RKO (cell line): ENCODE results near the gene NID1.
"Not testable (repeated sequence)": the region's sequence is repeated elsewhere in the genome, so short reads cannot be mapped to it uniquely, and the experiment has no call there.

Experiments
- DNase-seq: peaks from one replicate; pipeline ENCODE4 v3.0.0-alpha.2; 2016; ENCODE audit warnings: low spot score

NID1 gene

DNA sequence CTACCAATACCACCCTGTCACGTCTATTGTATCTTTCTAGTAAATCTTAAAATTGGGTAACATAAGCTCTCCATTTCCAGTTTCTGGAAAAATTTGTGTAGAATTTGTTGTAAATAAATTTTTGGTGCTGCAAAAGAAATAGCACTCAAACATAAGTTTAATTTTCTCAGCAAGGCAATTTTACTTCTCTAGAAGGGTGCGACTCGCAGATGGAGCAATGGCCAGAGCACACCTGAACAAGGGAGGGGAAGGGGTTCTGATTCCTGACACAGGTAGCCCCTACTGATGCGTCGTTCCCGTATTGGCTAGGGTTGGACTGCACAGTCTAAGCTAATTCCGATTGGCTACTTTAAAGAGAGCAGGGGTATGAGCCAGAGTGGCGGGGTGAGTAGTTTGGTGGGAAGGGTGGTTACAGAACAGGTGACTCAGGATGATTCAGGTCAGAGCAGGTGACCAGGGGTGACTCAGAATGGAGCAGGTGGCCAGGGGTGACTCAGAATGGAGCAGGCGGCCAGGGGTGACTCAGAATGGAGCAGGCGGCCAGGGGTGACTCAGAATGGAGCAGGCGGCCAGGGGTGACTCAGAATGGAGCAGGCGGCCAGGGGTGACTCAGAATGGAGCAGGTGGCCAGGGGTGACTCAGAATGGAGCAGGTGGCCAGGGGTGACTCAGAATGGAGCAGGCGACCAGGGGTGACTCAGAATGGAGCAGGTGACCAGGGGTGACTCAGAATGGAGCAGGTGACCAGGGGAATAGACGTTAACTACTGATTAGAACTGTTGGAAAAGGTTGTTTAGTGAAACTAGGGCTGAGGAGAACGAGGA is 32.0 kb upstream of the NID1 start:
- peak; percentile 75 for DNase-seq

- DNase-seq = no peak
Measured at GRCh38 chr1:236095705-236096520, 31.0 kb upstream of the NID1 start.

DNA sequence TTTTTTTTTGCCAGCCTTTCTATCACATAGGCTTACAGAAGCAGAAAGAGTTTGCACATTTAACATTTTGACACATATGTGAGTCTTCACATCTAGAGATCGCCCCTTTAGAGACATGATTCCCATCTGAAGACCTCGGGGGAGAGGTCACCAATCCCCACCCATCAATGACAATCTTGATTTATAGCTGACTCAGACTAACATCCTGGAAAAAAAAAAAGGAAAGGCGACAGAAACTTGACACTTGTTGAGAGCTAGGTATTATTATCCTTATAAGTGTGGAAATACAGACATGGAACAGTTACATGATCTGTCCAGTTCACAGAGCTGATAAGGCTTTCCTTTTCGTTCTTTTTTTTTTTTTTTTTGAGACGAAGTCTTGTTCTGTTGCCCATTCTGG is 28.0 kb upstream of the NID1 start:
- no peak for DNase-seq

DNA sequence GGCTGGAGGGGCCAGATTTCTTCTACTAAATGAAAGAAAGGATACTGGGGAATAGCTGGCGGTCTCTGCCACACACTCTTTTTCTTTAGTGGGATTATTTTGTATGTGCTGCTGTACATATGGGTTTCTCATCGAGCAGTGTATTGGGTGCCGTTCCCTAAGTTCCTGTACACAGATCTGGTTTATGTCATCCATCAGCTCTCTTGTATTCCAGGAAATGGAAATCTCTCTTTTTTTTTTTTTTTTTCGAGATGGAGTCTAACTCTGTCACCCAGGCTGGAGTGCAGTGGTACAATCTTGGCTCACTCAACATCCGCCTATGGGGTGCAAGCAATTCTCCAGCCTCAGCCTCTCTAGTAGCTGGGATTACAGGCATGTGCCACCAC is 27.0 kb upstream of the NID1 start:
- no peak for DNase-seq

DNA sequence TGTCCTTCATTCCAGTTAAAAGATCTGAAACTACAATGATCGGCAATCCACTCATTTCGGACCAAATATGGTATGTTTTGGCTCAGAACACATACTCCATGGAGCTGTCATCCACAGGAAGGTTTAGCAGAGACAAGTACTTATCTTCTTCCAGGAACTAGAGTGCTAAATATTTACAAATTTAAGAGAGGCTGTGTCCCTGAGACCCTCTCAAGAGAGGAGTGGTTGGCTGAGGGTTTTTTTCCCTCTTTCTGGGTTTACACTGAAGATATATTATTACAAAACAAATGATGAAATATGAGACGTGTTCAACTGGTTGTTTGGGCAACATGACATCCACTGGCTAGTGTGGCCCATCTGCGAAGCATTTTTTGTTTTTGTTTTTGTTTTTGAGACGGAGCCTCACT is 25.9 kb upstream of the NID1 start:
- no peak for DNase-seq

DNA sequence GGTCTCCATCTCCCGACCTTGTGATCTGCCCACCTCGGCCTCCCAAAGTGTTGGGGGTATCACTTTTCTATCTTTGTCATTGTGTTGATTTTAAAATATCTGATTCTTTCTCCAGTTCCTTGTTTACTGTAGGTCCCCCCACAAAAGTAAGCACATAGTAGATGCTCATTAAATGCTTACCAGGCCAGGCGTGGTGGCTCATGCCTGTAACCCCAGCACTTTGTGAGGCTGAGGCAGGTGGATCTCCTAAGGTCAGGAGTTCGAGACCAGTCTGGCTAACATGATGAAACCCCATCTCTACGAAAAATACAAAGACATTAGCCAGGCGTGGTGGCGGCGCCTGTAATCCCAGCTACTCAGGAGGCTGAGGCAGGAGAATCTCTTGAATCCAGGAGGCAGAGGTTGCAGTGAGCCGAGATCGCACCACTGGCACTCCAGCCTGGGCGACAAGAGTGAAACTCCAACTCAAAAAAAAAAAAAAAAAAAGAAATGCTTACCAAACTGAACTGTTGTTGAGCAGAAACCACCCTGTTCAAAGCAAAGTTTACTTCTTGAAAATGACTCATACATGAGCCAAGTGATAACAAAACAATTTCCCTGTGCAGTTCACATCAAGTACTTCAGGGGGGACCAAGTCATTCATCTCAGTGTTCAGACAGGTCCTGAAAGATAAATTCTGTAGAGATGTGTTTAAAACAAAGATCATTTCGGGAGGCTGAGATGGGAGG is 24.3 kb upstream of the NID1 start:
- DNase-seq = peak; percentile 41

DNA sequence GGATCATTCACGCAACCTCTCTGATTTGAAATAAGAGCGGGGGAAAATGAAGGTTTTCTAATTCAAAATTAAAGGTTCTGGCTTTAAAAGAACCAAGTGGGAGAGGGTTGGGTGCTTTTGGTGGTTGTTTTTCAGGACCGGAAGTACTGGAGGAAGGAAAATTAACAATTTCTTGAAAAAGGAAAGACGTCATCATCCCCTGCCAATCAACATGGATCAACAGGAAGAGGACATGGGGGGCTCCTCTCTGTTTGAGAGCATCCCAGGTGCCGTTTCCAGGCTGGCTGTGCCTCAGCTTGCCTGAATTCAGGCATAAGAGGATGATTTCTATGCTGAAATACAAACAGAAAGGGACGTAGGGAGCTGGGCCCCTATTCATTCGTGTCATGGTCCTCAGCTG is 21.6 kb upstream of the NID1 start:
- no peak for DNase-seq

DNA sequence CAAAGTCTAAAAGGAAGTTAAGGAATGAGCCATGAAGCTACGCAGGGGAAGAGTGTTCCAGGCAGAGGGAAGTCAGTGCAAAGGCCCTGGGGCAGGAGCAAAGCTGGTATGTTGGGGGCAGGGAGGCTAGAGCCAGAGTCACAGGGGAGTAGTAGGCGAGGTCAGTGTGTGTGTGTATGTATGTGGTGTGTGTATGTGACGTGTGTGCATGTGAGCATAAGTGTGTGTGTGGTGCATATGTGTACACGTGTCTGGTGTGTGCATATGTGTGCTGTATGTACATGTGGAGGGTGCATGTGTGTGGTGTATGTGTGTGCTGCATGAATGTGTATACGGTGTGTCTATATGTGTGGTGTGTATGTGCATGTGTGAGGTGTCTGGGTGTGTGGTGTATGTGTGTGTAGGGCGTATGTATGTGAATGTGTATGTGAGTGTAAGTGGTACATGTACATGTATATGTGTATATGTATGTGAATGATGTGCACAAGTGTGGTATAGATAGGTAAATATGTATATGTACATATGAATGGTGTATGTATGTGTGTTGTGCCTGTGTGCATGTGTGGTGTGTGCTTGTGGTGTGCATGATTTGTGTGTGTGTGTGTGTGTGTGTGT is 20.8 kb upstream of the NID1 start:
- no peak for DNase-seq

DNA sequence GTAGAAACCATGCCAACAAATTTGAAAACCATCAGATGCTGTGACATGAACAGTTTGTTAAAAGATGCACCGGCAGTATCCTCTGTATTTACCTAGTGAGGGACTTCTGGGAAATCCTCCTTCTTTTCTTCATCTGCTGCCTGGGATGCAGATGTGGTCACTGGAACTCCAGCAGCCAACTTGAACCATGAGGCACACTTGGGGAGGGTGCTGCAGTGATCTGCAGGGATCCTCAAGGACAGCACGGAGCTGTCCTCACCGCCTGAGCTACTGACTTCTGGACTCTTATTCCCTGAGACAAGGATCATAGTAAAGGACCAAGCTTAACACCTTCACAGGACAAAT is 19.5 kb upstream of the NID1 start:
- DNase-seq = no peak

- no peak for DNase-seq
Measured at GRCh38 chr1:236083650-236084385, 18.9 kb upstream of the NID1 start.

GRCh38 chr1:236082526-236082925 is 17.6 kb upstream of the NID1 start:
- DNase-seq = no peak

- no peak for DNase-seq
Measured at GRCh38 chr1:236081546-236082227, 16.8 kb upstream of the NID1 start.

- no peak for DNase-seq
Measured at GRCh38 chr1:236079703-236080102, 14.8 kb upstream of the NID1 start.

DNA sequence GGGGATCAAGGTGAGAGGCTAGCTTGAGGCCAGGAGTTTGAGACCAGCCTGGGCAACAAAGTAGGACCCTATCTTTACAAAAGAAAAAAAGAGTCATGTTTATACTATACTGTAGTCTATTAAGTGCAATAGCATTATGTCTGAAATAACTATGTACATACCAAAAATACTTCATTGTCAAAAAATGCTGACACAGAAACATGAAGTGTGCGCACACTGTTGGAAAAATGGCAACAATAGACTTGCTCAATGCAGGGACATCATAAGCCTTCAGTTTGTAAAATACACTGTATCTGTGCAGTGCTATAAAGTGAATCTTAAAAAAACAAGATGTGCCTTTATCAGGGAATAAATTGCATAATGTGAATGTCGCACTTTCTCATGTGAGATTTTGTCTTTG is 14.1 kb upstream of the NID1 start:
- DNase-seq = no peak

GRCh38 chr1:236078077-236078476 is 13.2 kb upstream of the NID1 start:
- DNase-seq = not testable (repeated sequence)

GRCh38 chr1:236075848-236076247 is 11.0 kb upstream of the NID1 start:
- no peak for DNase-seq

DNA sequence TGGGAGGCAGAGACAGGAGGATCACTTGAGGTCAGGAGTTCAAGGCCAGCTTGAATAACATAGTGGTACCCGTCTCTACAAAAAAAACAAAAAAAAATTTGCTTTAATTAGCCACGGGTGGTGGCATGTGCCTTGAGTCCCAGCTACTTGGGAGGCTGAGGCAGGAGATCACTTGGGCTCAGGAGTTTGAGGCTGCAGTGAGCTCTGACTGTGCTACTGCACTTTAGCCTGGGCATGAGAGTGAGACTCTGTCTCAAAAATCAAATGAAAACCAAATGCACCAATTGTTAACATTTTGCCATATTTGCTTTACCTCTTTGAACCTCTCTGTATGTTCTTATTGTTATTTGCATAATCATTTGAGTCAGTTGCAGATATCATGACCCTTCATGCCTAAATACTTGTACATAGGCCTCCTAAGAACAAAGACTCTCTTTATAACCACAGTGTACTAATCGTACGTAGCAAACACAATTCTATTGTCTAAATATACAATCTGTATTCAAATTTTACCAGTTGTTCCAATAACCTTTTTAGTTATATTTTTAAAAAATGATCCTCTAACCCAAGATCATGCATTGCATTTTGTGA is 8.5 kb upstream of the NID1 start:
- DNase-seq = no peak

DNA sequence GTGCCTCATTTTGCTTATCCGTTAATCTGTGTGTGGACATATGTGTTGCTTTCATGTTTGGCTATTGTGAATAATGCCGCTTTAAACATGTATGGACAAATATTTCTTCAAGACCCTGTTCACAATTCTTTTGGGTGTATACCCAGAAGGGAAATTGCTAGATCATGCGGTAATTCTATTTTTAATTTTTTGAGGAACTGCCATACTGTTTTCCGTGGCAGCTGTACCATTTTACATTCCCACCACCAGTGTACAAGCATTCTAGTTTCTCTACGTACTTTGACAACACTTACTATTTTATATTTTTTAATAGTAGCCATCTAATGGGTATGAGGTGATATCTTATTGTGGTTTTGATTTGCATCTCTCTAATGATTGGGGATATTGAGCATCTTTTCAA is 7.1 kb upstream of the NID1 start:
- no peak for DNase-seq

GRCh38 chr1:236070753-236071152 is 5.9 kb upstream of the NID1 start:
- no peak for DNase-seq

DNA sequence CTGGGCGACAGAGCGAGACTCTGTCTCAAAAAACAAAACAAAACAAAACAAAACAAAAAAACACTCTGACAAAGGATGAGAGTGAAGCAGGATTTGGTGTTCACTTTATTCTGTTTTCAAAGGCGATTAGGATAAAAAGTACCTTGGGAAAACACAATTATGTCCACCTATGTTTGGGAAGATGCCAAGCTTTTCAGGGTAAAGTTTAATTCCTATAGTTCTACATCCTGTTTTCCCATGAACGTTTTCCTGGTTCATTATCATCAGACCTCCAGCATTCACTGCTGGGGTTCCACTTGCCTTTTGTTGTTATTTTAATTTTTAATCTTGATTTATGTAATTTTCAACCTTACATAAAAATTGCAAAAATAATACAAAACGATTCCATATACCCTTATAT is 4.9 kb upstream of the NID1 start:
- no peak for DNase-seq
